ENCODE results near the gene CMSS1. TPM values are rescaled to one million over a fixed set of nuclear protein-coding genes. Genes with fewer than 3 reads are reported as not detected.

CMSS1 gene
- total and polyA plus RNA-seq, 2 donors (not counting 1 experiment from before 2014, with no cell fraction given) = 7.3 to 22.8 TPM

- ChIA-PET POLR2A (no interaction called here), CTCF (no interaction called here)
- ATAC-seq (ENCODE audit: low read depth) (no peak), DNase-seq (no peak)
- H3K4me3 ChIP-seq (ENCODE audit: control extremely low read depth in 1 of 5, extremely low read depth in 1 of 5, insufficient read depth in 1 of 5, low read depth in 2 of 5, low read length in 4 of 5) = no peak overlapping the region
- Mint-ChIP-seq H3K9me3 (ENCODE audit: insufficient read depth) (peaks cover 2% of the 10 kb centered on the region), H3K4me1 (peaks cover 15% of the 10 kb centered on the region), H3K27ac (no peak overlapping the region), H3K4me3 (no peak overlapping the region), H3K27me3 (no peaks in the 10 kb centered on the region)
- no peaks in the 10 kb centered on the region for H4K20me1 ChIP-seq (ENCODE audit: control insufficient read depth, insufficient read depth, low read length, poor library complexity, severe bottlenecking)
- peaks cover 5 to 6% of the 10 kb centered on the region in 2 donors for H3K4me1 ChIP-seq (ENCODE audit: control insufficient read depth in 2 of 2, insufficient read depth in 2 of 2, low read length in 2 of 2)
- no peaks in the 10 kb centered on the region for H3K79me2 ChIP-seq (ENCODE audit: control insufficient read depth, insufficient read depth, low read length)
- H3K27me3 ChIP-seq (replicated peaks in 1 of 4; ENCODE audit: control extremely low read depth in 1 of 4, control insufficient read depth in 3 of 4, insufficient read depth in 4 of 4, low read length in 3 of 4) = no peaks in the 10 kb centered on the region
- no peak overlapping the region for H3K9ac ChIP-seq (ENCODE audit: low read length)
- no peak overlapping the region for H3K27ac ChIP-seq (ENCODE audit: low read length in 2 of 2)
- no peak overlapping the region for H3K4me2 ChIP-seq (replicated peaks; ENCODE audit: low read depth, low read length, poor library complexity, severe bottlenecking)
- intact Hi-C loops (cut with micrococcal nuclease) = no loop called here
- no peaks in the 10 kb centered on the region for H3K9me3 ChIP-seq (ENCODE audit: control extremely low read depth in 1 of 3, control insufficient read depth in 2 of 3, insufficient read depth in 1 of 3, low read length in 2 of 3)
- no peaks in the 10 kb centered on the region for H3K36me3 ChIP-seq (replicated peaks in 1 of 2; ENCODE audit: control extremely low read depth in 1 of 2, control insufficient read depth in 1 of 2, extremely low read depth in 1 of 2, insufficient read depth in 2 of 2, low read length in 1 of 2)
- no peak for TF ChIP-seq EZH2 (IDR thresholded peaks at IDR 0.05; ENCODE audit: borderline replicate concordance, insufficient read depth, low read depth, low read length, poor library complexity, severe bottlenecking)
- TF ChIP-seq CTCF (IDR thresholded peaks at IDR 0.05) = no peak
- no peak overlapping the region for H2AFZ ChIP-seq (ENCODE audit: insufficient read depth, low read depth, low read length, poor library complexity, severe bottlenecking)
These were observed 281.1 kb downstream of the CMSS1 start for GRCh38 chr3:100098784-100099070.

GRCh38 chr3:100099621-100100020 is 282.0 kb downstream of the CMSS1 start:
- H3K27me3 ChIP-seq (replicated peaks in 1 of 4; ENCODE audit: control extremely low read depth in 1 of 4, control insufficient read depth in 3 of 4, insufficient read depth in 4 of 4, low read length in 3 of 4) = no peaks in the 10 kb centered on the region
- no peaks in the 10 kb centered on the region for H3K36me3 ChIP-seq (replicated peaks in 1 of 2; ENCODE audit: control extremely low read depth in 1 of 2, control insufficient read depth in 1 of 2, extremely low read depth in 1 of 2, insufficient read depth in 2 of 2, low read length in 1 of 2)
- H3K27ac ChIP-seq (ENCODE audit: low read length in 2 of 2) = no peak overlapping the region
- WGBS (ENCODE audit: insufficient coverage) = 100% methylated on average over 1 of the region's 2 CpGs
- POLR2A ChIA-PET = no interaction called here
- no peak overlapping the region for H3K4me3 ChIP-seq (ENCODE audit: control extremely low read depth in 1 of 5, extremely low read depth in 1 of 5, insufficient read depth in 1 of 5, low read depth in 2 of 5, low read length in 4 of 5)
- TF ChIP-seq EZH2 (IDR thresholded peaks at IDR 0.05; ENCODE audit: borderline replicate concordance, insufficient read depth, low read depth, low read length, poor library complexity, severe bottlenecking) = no peak
- TF ChIP-seq CTCF (IDR thresholded peaks at IDR 0.05) = no peak
- DNase-seq (no peak), ATAC-seq (ENCODE audit: low read depth) (no peak)
- no peak overlapping the region for H3K4me2 ChIP-seq (replicated peaks; ENCODE audit: low read depth, low read length, poor library complexity, severe bottlenecking)
- CTCF ChIA-PET = no interaction called here
- no peak overlapping the region for H3K4me3 Mint-ChIP-seq
- H3K9ac ChIP-seq (ENCODE audit: low read length) = no peak overlapping the region
- H3K27me3 Mint-ChIP-seq = no peaks in the 10 kb centered on the region
- no peaks in the 10 kb centered on the region for H3K79me2 ChIP-seq (ENCODE audit: control insufficient read depth, insufficient read depth, low read length)
- H3K4me1 ChIP-seq (ENCODE audit: control insufficient read depth in 2 of 2, insufficient read depth in 2 of 2, low read length in 2 of 2) = peaks cover 14 to 15% of the 10 kb centered on the region in 2 donors
- H3K9me3 Mint-ChIP-seq (ENCODE audit: insufficient read depth) = peaks cover 2% of the 10 kb centered on the region
- H3K4me1 Mint-ChIP-seq = peaks cover 24% of the 10 kb centered on the region
- intact Hi-C loops (cut with micrococcal nuclease) = no loop called here
- no peak overlapping the region for H2AFZ ChIP-seq (ENCODE audit: insufficient read depth, low read depth, low read length, poor library complexity, severe bottlenecking)
- H4K20me1 ChIP-seq (ENCODE audit: control insufficient read depth, insufficient read depth, low read length, poor library complexity, severe bottlenecking) = no peaks in the 10 kb centered on the region
- H3K27ac Mint-ChIP-seq = no peak overlapping the region
- H3K9me3 ChIP-seq (ENCODE audit: control extremely low read depth in 1 of 3, control insufficient read depth in 2 of 3, insufficient read depth in 1 of 3, low read length in 2 of 3) = no peaks in the 10 kb centered on the region

Data from B cell (primary cell).